DND-41 (cell line): ENCODE measurements around the gene HLA-DQA1.

Experiments
- ATAC-seq: fragments of 200-7000 bp; cut with Tn5 transposase; 3 replicates; pipeline ENCODE4 v1.9.1; 2021; ENCODE audit warnings: low read depth; ENCODE audit not compliant: insufficient read depth
- DNase-seq: peaks from one replicate; pipeline ENCODE4 v3.0.0-alpha.2; 2020
- H2AFZ ChIP-seq: 2 replicates; pipeline ENCODE4 v1.6.0; 2012; ENCODE audit warnings: low read depth, low read length
- H3K27ac ChIP-seq: 2 replicates; pipeline ENCODE4 v1.5.1; 2012; ENCODE audit warnings: low read length, inconsistent platforms
- H3K27me3 ChIP-seq: fragments of 200-600 bp; sonication (generic); 2 replicates; pipeline ENCODE4 v1.6.0; 2012; ENCODE audit warnings: low read length, mild to moderate bottlenecking, inconsistent platforms; ENCODE audit not compliant: insufficient read depth, poor library complexity
- H3K36me3 ChIP-seq: 2 replicates; pipeline ENCODE4 v1.5.1; 2012; ENCODE audit warnings: low read length, inconsistent platforms; ENCODE audit not compliant: insufficient read depth
- H3K4me1 ChIP-seq: 2 replicates; pipeline ENCODE4 v1.5.1; 2012; ENCODE audit warnings: mild to moderate bottlenecking, low read length; ENCODE audit not compliant: insufficient read depth
- H3K4me2 ChIP-seq: 2 replicates; pipeline ENCODE4 v1.6.0; 2012; ENCODE audit warnings: mild to moderate bottlenecking, moderate library complexity, low read length, inconsistent platforms; ENCODE audit not compliant: insufficient read depth
- H3K4me3 ChIP-seq, 2 experiments: fragments of 200-600 bp in 1 of 2; shearing (Covaris generic) in 1 of 2; 2 replicates each; pipeline ENCODE4 v1.5.1; 2012 to 2016; ENCODE audit warnings: inconsistent platforms in 2 of 2, low read length in 2 of 2, mild to moderate bottlenecking in 2 of 2, low read depth in 1 of 2, moderate library complexity in 1 of 2
- H3K79me2 ChIP-seq: 2 replicates; pipeline ENCODE4 v1.6.0; 2012; ENCODE audit warnings: low read length, inconsistent platforms; ENCODE audit not compliant: insufficient read depth
- H3K9ac ChIP-seq: 2 replicates; pipeline ENCODE4 v1.6.0; 2012; ENCODE audit warnings: low read depth, mild to moderate bottlenecking, inconsistent platforms, low read length, moderate library complexity
- H3K9me3 ChIP-seq: 2 replicates; pipeline ENCODE4 v1.5.1; 2012; ENCODE audit warnings: low read length, moderate library complexity, mild to moderate bottlenecking, inconsistent platforms; ENCODE audit not compliant: insufficient read depth, severe bottlenecking
- H4K20me1 ChIP-seq: 2 replicates; pipeline ENCODE4 v1.6.0; 2012; ENCODE audit warnings: low read length; ENCODE audit not compliant: insufficient read depth
- EZH2 ChIP-seq: IDR thresholded peaks from 3 replicates; pipeline ENCODE4 v1.6.1; 2012; ENCODE audit warnings: borderline replicate concordance, low read depth, mild to moderate bottlenecking, moderate library complexity, low read length, inconsistent platforms; ENCODE audit not compliant: severe bottlenecking
- TF ChIP-seq, protein P1 (sequence below): IDR thresholded peaks from 2 replicates; pipeline ENCODE4 v1.5.1; 2012; ENCODE audit warnings: borderline replicate concordance, low read length, moderate library complexity, mild to moderate bottlenecking; ENCODE audit not compliant: poor library complexity, severe bottlenecking; ENCODE audit errors: extremely low read depth

Gene HLA-DQA1

GRCh38 chr6:32597024-32597423, 40.2 kb upstream of the HLA-DQA1 start:
- ATAC-seq: no peak
- no peak overlapping the region for H3K9ac ChIP-seq

DNA sequence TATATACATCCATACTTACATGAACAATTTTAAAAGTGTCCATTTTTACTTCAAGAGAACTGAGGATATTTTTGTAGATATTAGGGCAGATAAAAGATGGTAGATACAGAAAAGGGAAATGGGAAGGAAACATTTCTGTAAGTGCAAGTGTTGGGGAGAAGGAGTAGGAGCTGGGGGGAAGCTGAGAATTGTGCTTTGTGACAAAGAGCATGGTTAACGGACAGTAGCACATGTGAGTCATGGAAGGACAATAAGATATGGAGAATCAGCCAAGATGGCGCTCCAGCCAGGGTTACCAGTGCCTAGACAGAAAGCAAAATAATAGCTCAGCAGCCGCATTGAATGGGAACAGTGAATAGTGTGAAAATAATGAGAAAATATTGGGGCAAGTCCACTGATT, 34.8 kb upstream of the HLA-DQA1 start:
- Histone ChIP-seq H3K27ac (no peak overlapping the region), H3K4me3 (no peak overlapping the region), H3K4me1 (no peaks in the 10 kb centered on the region), H3K4me2 (no peak overlapping the region), H2AFZ (no peak overlapping the region), H3K27me3 (peaks cover 2% of the 10 kb centered on the region), H4K20me1 (no peaks in the 10 kb centered on the region), H3K9ac (no peak overlapping the region), H3K36me3 (no peaks in the 10 kb centered on the region), H3K9me3 (no peaks in the 10 kb centered on the region), H3K79me2 (no peaks in the 10 kb centered on the region)
- DNase-seq (no peak), ATAC-seq (no peak)
- no peak for TF ChIP-seq EZH2
- TF ChIP-seq, protein P1, sequence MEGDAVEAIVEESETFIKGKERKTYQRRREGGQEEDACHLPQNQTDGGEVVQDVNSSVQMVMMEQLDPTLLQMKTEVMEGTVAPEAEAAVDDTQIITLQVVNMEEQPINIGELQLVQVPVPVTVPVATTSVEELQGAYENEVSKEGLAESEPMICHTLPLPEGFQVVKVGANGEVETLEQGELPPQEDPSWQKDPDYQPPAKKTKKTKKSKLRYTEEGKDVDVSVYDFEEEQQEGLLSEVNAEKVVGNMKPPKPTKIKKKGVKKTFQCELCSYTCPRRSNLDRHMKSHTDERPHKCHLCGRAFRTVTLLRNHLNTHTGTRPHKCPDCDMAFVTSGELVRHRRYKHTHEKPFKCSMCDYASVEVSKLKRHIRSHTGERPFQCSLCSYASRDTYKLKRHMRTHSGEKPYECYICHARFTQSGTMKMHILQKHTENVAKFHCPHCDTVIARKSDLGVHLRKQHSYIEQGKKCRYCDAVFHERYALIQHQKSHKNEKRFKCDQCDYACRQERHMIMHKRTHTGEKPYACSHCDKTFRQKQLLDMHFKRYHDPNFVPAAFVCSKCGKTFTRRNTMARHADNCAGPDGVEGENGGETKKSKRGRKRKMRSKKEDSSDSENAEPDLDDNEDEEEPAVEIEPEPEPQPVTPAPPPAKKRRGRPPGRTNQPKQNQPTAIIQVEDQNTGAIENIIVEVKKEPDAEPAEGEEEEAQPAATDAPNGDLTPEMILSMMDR: no peak

More at GRCh38 chr6:32597024-32597423, 40.2 kb upstream of the HLA-DQA1 start:
- no peak overlapping the region for H3K4me2 ChIP-seq
- H3K9me3 ChIP-seq: no peaks in the 10 kb centered on the region
- H3K36me3 ChIP-seq: no peaks in the 10 kb centered on the region
- H2AFZ ChIP-seq: no peak overlapping the region
- no peaks in the 10 kb centered on the region for H4K20me1 ChIP-seq
- TF ChIP-seq EZH2: no peak
- TF ChIP-seq, protein P1: no peak
- DNase-seq: no peak
- no peak overlapping the region for H3K27ac ChIP-seq
- no peaks in the 10 kb centered on the region for H3K79me2 ChIP-seq
- H3K4me1 ChIP-seq: no peaks in the 10 kb centered on the region
- H3K4me3 ChIP-seq: no peak overlapping the region
- H3K27me3 ChIP-seq: no peaks in the 10 kb centered on the region

- Histone ChIP-seq H3K27ac (no peak overlapping the region), H3K4me2 (no peak overlapping the region), H2AFZ (no peak overlapping the region), H3K27me3 (peaks cover 2% of the 10 kb centered on the region), H3K4me1 (no peaks in the 10 kb centered on the region), H3K79me2 (no peaks in the 10 kb centered on the region), H4K20me1 (no peaks in the 10 kb centered on the region), H3K9me3 (no peaks in the 10 kb centered on the region), H3K9ac (no peak overlapping the region), H3K36me3 (no peaks in the 10 kb centered on the region), H3K4me3 (no peak overlapping the region)
- no peak for TF ChIP-seq EZH2
- TF ChIP-seq, protein P1: no peak
- no peak for DNase-seq
- ATAC-seq: no peak
These were observed 34.0 kb upstream of the HLA-DQA1 start for GRCh38 chr6:32603222-32603621.

DNA sequence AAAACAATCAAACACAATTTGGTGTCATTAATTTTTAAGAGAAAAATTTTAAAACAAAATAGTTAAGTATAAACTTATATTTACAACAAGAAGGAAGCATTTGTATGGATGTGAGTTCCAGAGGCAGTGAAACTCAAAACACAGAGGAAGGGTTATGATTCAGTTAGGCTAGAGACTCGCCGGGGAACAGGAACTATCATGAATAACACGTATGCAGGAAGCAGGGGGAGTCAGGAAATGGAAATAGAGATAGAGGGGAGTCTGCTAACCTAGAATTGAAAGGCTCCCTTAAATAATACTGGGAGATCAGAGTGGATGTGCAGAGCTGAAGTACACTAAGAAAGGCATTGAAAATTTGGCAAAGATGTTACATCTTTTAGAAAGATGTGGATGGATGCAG, 33.3 kb upstream of the HLA-DQA1 start:
- Histone ChIP-seq H3K79me2 (no peaks in the 10 kb centered on the region), H3K27ac (no peak overlapping the region), H4K20me1 (no peaks in the 10 kb centered on the region), H3K4me2 (no peak overlapping the region), H3K36me3 (no peaks in the 10 kb centered on the region), H3K9me3 (no peaks in the 10 kb centered on the region), H3K4me3 (no peak overlapping the region), H2AFZ (no peak overlapping the region), H3K27me3 (peaks cover 2% of the 10 kb centered on the region), H3K4me1 (no peaks in the 10 kb centered on the region), H3K9ac (no peak overlapping the region)
- ATAC-seq (no peak), DNase-seq (no peak)
- TF ChIP-seq, protein P1: no peak
- no peak for TF ChIP-seq EZH2
